ENCODE measurements around the gene PIP5K1A.

Gene PIP5K1A

DNA sequence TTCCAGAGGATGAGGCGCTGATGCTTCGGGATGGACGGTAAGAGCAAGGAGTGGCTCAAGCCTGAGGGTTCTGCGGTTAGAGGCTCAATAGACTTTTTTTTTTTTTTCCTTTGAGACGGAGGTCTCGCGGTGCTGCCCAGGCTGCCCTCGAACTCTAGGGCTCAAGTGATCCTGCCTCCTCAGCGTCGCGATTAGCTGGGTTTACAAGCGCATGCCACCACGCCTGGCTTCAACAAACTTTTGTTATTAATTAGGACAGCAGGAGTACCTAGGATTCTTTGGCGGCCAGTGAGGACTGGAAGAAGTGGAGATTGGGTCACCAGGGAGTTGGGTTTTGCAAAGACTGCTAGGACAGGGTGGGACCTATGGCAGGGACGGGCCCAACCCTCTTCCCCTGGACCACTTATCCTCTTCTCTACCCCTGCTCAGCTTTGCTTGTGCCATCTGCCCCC lies 31.8 kb upstream of the PIP5K1A start:
- H3K9me3 ChIP-seq (ENCODE audit: insufficient read depth, low read length): no peaks in the 10 kb centered on the region
- H3K9ac ChIP-seq (ENCODE audit: low read length): peak overlapping the region; percentile 77
- peak overlapping the region; percentile 74 for H3K4me2 ChIP-seq (ENCODE audit: low read depth, low read length, poor library complexity, severe bottlenecking)
- no peaks in the 10 kb centered on the region for H3K36me3 ChIP-seq (ENCODE audit: low read length)
- TF ChIP-seq, protein P1, sequence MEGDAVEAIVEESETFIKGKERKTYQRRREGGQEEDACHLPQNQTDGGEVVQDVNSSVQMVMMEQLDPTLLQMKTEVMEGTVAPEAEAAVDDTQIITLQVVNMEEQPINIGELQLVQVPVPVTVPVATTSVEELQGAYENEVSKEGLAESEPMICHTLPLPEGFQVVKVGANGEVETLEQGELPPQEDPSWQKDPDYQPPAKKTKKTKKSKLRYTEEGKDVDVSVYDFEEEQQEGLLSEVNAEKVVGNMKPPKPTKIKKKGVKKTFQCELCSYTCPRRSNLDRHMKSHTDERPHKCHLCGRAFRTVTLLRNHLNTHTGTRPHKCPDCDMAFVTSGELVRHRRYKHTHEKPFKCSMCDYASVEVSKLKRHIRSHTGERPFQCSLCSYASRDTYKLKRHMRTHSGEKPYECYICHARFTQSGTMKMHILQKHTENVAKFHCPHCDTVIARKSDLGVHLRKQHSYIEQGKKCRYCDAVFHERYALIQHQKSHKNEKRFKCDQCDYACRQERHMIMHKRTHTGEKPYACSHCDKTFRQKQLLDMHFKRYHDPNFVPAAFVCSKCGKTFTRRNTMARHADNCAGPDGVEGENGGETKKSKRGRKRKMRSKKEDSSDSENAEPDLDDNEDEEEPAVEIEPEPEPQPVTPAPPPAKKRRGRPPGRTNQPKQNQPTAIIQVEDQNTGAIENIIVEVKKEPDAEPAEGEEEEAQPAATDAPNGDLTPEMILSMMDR (IDR thresholded peaks at IDR 0.05; ENCODE audit: insufficient read depth, low read length, poor library complexity, severe bottlenecking): no peak
- no peak for TF ChIP-seq EZH2phosphoT487 (conservative IDR thresholded peaks at IDR 0.05; ENCODE audit: low read length)
- 0 out of 2 replicates have a peak, but pooled peaks cover 5% of the 10 kb centered on the region for H3F3A ChIP-seq (ENCODE audit: insufficient read depth)
- H3K79me2 ChIP-seq (ENCODE audit: insufficient read depth, low read length): peaks cover 22% of the 10 kb centered on the region
- H3K27ac ChIP-seq (ENCODE audit: low read depth, low read length): peak overlapping the region; percentile 45
- no peaks in the 10 kb centered on the region for H3K9me2 ChIP-seq (replicated peaks; ENCODE audit: insufficient read depth, low read length)
- peak overlapping the region; percentile 93 for H3K4me3 ChIP-seq (ENCODE audit: insufficient read depth, low read length, poor library complexity, severe bottlenecking)
- H4K20me1 ChIP-seq (ENCODE audit: low read depth, low read length): no peaks in the 10 kb centered on the region
- H2AFZ ChIP-seq (ENCODE audit: low read depth, low read length, severe bottlenecking): peak overlapping the region; percentile 15
- no peaks in the 10 kb centered on the region for H3K27me3 ChIP-seq (ENCODE audit: low read length)

DNA sequence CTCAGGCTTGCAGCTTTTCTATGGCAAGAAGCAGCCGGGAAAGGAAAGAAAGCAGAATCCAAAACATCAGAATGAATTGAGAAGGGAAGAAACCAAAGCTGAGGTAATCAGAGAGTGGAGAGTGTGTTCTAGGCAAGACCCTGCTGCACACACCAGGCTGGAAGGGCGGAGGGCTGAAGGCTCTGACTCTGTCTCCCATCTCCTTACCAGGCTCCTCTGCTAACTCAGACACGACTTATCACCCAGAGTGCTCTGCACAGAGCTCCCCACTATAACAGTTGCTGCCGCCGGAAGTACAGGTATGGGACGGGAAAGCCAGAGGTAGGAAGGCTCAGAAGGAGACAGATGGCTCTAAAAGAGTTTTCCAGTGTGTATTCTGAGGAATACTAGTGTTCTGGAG lies 31.2 kb upstream of the PIP5K1A start:
- Histone ChIP-seq H3K9me2 (replicated peaks; ENCODE audit: insufficient read depth, low read length) (no peaks in the 10 kb centered on the region), H3K9me3 (ENCODE audit: insufficient read depth, low read length) (no peaks in the 10 kb centered on the region), H3K79me2 (ENCODE audit: insufficient read depth, low read length) (peaks cover 22% of the 10 kb centered on the region), H3F3A (ENCODE audit: insufficient read depth) (0 out of 2 replicates have a peak, but pooled peaks cover under 1% of the 10 kb centered on the region), H3K9ac (ENCODE audit: low read length) (peak overlapping the region; percentile 77), H3K4me3 (ENCODE audit: insufficient read depth, low read length, poor library complexity, severe bottlenecking) (peak overlapping the region; percentile 93), H3K27me3 (ENCODE audit: low read length) (no peaks in the 10 kb centered on the region), H3K4me2 (ENCODE audit: low read depth, low read length, poor library complexity, severe bottlenecking) (peak overlapping the region; percentile 74), H4K20me1 (ENCODE audit: low read depth, low read length) (no peaks in the 10 kb centered on the region), H2AFZ (ENCODE audit: low read depth, low read length, severe bottlenecking) (no peak overlapping the region), H3K36me3 (ENCODE audit: low read length) (no peaks in the 10 kb centered on the region), H3K27ac (ENCODE audit: low read depth, low read length) (no peak overlapping the region)
- TF ChIP-seq, protein P1 (IDR thresholded peaks at IDR 0.05; ENCODE audit: insufficient read depth, low read length, poor library complexity, severe bottlenecking): no peak
- TF ChIP-seq EZH2phosphoT487 (conservative IDR thresholded peaks at IDR 0.05; ENCODE audit: low read length): no peak

DNA sequence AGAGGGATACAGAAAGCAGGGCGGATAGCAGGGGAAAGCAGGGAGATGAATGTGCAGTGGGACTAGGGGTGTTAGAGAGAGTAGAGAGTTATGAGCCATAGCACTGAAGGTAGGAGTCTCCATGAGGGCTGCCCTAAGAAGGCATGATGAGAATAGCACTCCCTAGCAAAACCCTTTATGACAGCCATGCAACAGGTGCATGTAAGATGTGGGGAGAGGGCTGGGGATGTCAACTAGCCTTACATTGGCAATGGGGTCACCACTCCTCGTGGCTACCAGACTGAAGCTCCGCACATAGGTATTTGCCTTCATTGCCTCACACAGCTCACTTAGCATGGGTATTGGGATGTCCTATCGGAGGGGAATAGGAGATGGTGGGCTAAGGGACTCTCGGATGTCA lies 27.2 kb upstream of the PIP5K1A start:
- H3K4me3 ChIP-seq (ENCODE audit: insufficient read depth, low read length, poor library complexity, severe bottlenecking): no peak overlapping the region
- H3K9ac ChIP-seq (ENCODE audit: low read length): no peak overlapping the region
- H3K4me2 ChIP-seq (ENCODE audit: low read depth, low read length, poor library complexity, severe bottlenecking): no peak overlapping the region
- TF ChIP-seq EZH2phosphoT487 (conservative IDR thresholded peaks at IDR 0.05; ENCODE audit: low read length): no peak
- peaks cover 13% of the 10 kb centered on the region for H3K79me2 ChIP-seq (ENCODE audit: insufficient read depth, low read length)
- H3K9me3 ChIP-seq (ENCODE audit: insufficient read depth, low read length): no peaks in the 10 kb centered on the region
- H3K36me3 ChIP-seq (ENCODE audit: low read length): peaks cover 2% of the 10 kb centered on the region; the same call in 1 of the 2 replicates
- H3K9me2 ChIP-seq (replicated peaks; ENCODE audit: insufficient read depth, low read length): no peaks in the 10 kb centered on the region
- H3F3A ChIP-seq (ENCODE audit: insufficient read depth): no peaks in the 10 kb centered on the region
- no peaks in the 10 kb centered on the region for H3K27me3 ChIP-seq (ENCODE audit: low read length)
- no peak overlapping the region for H3K27ac ChIP-seq (ENCODE audit: low read depth, low read length)
- no peak overlapping the region for H2AFZ ChIP-seq (ENCODE audit: low read depth, low read length, severe bottlenecking)
- no peaks in the 10 kb centered on the region for H4K20me1 ChIP-seq (ENCODE audit: low read depth, low read length)

- Histone ChIP-seq H3K79me2 (ENCODE audit: insufficient read depth, low read length) (no peaks in the 10 kb centered on the region), H3K4me3 (ENCODE audit: insufficient read depth, low read length, poor library complexity, severe bottlenecking) (no peak overlapping the region), H3K27ac (ENCODE audit: low read depth, low read length) (no peak overlapping the region), H3K9me3 (ENCODE audit: insufficient read depth, low read length) (no peaks in the 10 kb centered on the region), H3K27me3 (ENCODE audit: low read length) (no peaks in the 10 kb centered on the region), H3K36me3 (ENCODE audit: low read length) (peaks cover 3% of the 10 kb centered on the region; the same call in 1 of the 2 replicates), H4K20me1 (ENCODE audit: low read depth, low read length) (no peaks in the 10 kb centered on the region), H3F3A (ENCODE audit: insufficient read depth) (no peaks in the 10 kb centered on the region), H3K4me2 (ENCODE audit: low read depth, low read length, poor library complexity, severe bottlenecking) (no peak overlapping the region), H3K9ac (ENCODE audit: low read length) (no peak overlapping the region), H3K9me2 (replicated peaks; ENCODE audit: insufficient read depth, low read length) (no peaks in the 10 kb centered on the region), H2AFZ (ENCODE audit: low read depth, low read length, severe bottlenecking) (no peak overlapping the region)
- no peak for TF ChIP-seq EZH2phosphoT487 (conservative IDR thresholded peaks at IDR 0.05; ENCODE audit: low read length)
- TF ChIP-seq, protein P1 (IDR thresholded peaks at IDR 0.05; ENCODE audit: insufficient read depth, low read length, poor library complexity, severe bottlenecking): no peak
Measured at GRCh38 chr1:151175041-151175741, 23.2 kb upstream of the PIP5K1A start.
